ENCODE results near the gene HLA-DRB1. TPM values are rescaled to one million over a fixed set of nuclear protein-coding genes. Genes with fewer than 3 reads are reported as not detected.

Gene HLA-DRB1
- total RNA-seq, 1 donor from 2014 or later, result 26.4 TPM

DNA sequence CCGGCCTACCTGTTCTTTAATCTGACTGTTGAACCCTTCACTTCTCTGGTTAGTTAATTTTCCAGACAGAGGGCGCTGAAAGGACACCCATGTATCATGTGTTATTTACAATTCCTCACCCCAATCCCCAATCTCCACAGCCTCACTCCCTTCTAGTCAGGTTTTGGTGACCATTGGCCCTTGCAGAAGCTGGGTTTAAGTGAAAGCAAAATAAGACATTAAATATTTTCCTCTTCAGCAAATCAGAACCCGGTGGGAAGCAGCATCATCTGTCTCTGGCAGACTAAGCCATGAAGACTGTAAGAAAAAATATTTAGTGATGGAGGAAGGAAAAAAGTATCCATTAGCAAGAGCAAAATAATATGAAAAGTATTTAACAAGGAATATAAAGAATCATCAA is 38.2 kb upstream of the HLA-DRB1 start:
- DNase-seq, result peak; percentile 19
- no peak overlapping the region for H3K4me3 ChIP-seq
- H3K4me1 ChIP-seq, result no peaks in the 10 kb centered on the region
- no peaks in the 10 kb centered on the region for H3K36me3 ChIP-seq
- TF ChIP-seq CTCF (IDR thresholded peaks at IDR 0.05; ENCODE audit: borderline replicate concordance), result no peak
- no peak overlapping the region for H3K27ac ChIP-seq (replicated peaks)
- peaks cover 5% of the 10 kb centered on the region for H3K9me3 ChIP-seq (replicated peaks)
- no peaks in the 10 kb centered on the region for H3K27me3 ChIP-seq (ENCODE audit: low read depth)
- intact Hi-C loops (cut with micrococcal nuclease), result no loop called here

- H3K27ac ChIP-seq (replicated peaks), result no peak overlapping the region
- no peak for DNase-seq
These were observed 37.6 kb upstream of the HLA-DRB1 start for GRCh38 chr6:32627249-32627648.

GRCh38 chr6:32625137-32625536 is 35.5 kb upstream of the HLA-DRB1 start:
- no peak overlapping the region for H3K4me3 ChIP-seq
- H3K27ac ChIP-seq (replicated peaks), result no peak overlapping the region
- DNase-seq, result no peak
- intact Hi-C loops (cut with micrococcal nuclease), result no loop called here
- no peak for TF ChIP-seq CTCF (IDR thresholded peaks at IDR 0.05; ENCODE audit: borderline replicate concordance)
- no peaks in the 10 kb centered on the region for H3K27me3 ChIP-seq (ENCODE audit: low read depth)
- H3K9me3 ChIP-seq (replicated peaks), result peaks cover 5% of the 10 kb centered on the region
- no peaks in the 10 kb centered on the region for H3K36me3 ChIP-seq
- no peaks in the 10 kb centered on the region for H3K4me1 ChIP-seq

More at GRCh38 chr6:32627249-32627648, 37.6 kb upstream of the HLA-DRB1 start:
- H3K4me1 ChIP-seq, result no peaks in the 10 kb centered on the region
- H3K27me3 ChIP-seq (ENCODE audit: low read depth), result no peaks in the 10 kb centered on the region
- no peak overlapping the region for H3K4me3 ChIP-seq
- TF ChIP-seq CTCF (IDR thresholded peaks at IDR 0.05; ENCODE audit: borderline replicate concordance), result no peak
- intact Hi-C loops (cut with micrococcal nuclease), result no loop called here
- H3K36me3 ChIP-seq, result no peaks in the 10 kb centered on the region
- H3K9me3 ChIP-seq (replicated peaks), result peaks cover 5% of the 10 kb centered on the region

GRCh38 chr6:32624565-32624964 is 34.9 kb upstream of the HLA-DRB1 start:
- H3K27me3 ChIP-seq (ENCODE audit: low read depth), result no peaks in the 10 kb centered on the region
- H3K4me1 ChIP-seq, result no peaks in the 10 kb centered on the region
- DNase-seq, result no peak
- intact Hi-C loops (cut with micrococcal nuclease), result no loop called here
- H3K27ac ChIP-seq (replicated peaks), result no peak overlapping the region
- no peaks in the 10 kb centered on the region for H3K9me3 ChIP-seq (replicated peaks)
- H3K4me3 ChIP-seq, result no peak overlapping the region
- TF ChIP-seq CTCF (IDR thresholded peaks at IDR 0.05; ENCODE audit: borderline replicate concordance), result no peak
- H3K36me3 ChIP-seq, result no peaks in the 10 kb centered on the region

GRCh38 chr6:32623693-32624092 is 34.0 kb upstream of the HLA-DRB1 start:
- H3K4me1 ChIP-seq, result no peaks in the 10 kb centered on the region
- no peak for DNase-seq
- H3K36me3 ChIP-seq, result no peaks in the 10 kb centered on the region
- intact Hi-C loops (cut with micrococcal nuclease), result no loop called here
- H3K27ac ChIP-seq (replicated peaks), result no peak overlapping the region
- no peak overlapping the region for H3K4me3 ChIP-seq
- TF ChIP-seq CTCF (IDR thresholded peaks at IDR 0.05; ENCODE audit: borderline replicate concordance), result no peak
- no peaks in the 10 kb centered on the region for H3K27me3 ChIP-seq (ENCODE audit: low read depth)
- peaks cover under 1% of the 10 kb centered on the region for H3K9me3 ChIP-seq (replicated peaks)
